Measurements from ENCODE around the gene AUH. TPM values are rescaled to one million over a fixed set of nuclear protein-coding genes. Genes with fewer than 3 reads are reported as not detected.

AUH gene
- total RNA-seq, 1 experiment from 2014 or later = 29.0 TPM

Other genes with a start within 250 kb of the AUH start
- 38.0 TPM for gene NFIL3, start 61.9 kb upstream of the AUH start, total RNA-seq (2021; ENCODE audit: unreplicated experiment)

Measured in HCT116 (cell line).